CD4-positive, alpha-beta T cell treated with Interleukin-10 for 1 hour (primary cell): ENCODE data around the gene PDZRN4.
"Not testable (repeated sequence)": the region's sequence is repeated elsewhere in the genome, so short reads cannot be mapped to it uniquely, and the experiment has no call there.

Experiments used
- DNase-seq: peaks from one replicate; pipeline ENCODE4 v3.0.0-alpha.2; 2020

PDZRN4 gene

DNA sequence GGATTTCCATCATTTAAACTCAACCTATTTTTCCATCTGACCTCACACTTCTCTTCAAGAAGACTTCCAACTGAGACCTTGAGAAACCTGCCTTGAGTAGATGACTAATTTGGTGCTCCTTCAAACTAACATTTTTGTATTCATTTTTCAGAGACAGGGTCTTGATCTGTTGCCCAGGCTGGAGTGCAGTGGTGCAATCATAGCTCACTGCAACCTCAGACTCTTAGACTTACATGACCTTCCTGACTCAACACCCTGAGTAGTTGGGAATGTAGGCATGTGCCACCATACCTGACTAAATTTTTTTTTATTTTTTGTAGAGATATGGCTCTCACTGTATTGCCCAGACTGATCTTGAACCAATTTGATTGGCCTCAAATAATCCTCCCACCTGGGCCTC lies 389.9 kb downstream of the PDZRN4 start:
- no peak for DNase-seq

DNA sequence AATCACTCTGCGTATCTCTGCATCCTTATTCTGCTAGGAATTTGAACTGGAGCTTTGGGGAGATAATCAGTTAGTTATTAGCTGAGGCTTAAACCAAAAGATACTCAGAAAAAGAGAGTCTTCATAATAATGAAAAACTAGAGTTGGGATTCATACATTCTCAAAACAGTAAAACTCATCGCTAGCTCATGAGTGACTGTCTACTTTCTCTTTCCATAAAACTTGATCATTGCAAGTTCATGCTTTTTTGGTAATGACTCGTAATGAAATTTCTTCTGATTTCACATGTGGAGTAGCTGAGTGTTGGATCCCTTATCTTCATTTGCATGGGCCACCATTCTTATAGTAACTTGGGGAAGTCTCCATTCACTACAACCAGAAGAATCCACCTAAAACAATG lies 397.7 kb downstream of the PDZRN4 start:
- no peak for DNase-seq

DNA sequence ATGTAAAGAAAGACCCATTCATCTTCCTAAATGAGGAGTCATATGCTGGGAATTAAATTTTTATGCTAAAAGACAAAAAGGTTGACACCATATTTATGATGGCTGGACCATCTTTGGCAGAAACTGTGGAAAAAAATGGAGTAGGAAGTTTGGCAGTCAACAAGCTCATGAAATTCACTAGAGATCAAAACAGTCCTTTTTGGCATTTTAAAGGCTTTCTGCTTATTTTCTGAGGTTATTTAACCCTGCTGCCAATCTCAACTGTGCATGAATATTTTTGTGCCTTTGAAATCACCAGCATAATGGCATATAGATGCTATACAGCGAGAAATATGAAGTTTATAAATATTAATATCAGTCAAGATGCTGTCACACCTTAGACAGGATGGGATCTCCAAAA lies 399.5 kb downstream of the PDZRN4 start:
- DNase-seq: no peak

DNA sequence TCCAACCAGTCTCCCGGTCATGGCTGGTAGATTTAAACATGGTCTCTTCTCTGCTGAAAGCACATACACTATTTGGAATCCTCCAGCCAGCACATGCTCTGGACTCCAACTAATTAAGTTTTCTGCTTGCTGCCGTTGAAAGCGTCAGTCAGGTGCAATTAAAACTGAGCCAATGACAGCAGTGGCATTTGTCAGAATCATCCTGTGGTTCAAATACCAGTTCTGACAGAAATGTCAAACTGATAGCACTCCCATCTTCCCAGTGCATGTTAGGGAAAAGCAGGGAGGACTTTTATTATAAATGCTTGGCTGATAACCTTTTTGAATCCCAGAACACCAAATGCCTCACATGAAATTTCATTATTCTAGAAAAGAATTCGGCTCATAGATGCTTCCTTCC lies 401.8 kb downstream of the PDZRN4 start:
- DNase-seq: no peak

DNA sequence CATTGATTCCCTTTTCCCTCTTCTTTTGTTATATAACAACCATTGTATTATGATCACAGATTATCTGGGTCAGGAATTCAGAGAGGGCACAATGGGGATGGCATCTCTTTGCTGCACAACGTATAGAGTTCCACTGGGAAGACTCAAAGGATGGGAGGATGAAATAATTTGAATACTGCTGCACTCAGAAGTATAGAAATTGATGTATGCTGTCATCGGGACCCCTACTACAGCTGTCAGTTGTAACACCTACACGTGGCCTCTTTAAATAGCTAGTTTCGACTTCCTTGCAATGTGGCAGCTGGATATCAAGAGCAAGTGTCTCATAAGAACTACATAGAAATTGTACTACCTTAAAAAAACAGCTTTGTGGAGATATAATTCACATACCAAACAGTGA lies 408.1 kb downstream of the PDZRN4 start:
- DNase-seq: no peak

DNA sequence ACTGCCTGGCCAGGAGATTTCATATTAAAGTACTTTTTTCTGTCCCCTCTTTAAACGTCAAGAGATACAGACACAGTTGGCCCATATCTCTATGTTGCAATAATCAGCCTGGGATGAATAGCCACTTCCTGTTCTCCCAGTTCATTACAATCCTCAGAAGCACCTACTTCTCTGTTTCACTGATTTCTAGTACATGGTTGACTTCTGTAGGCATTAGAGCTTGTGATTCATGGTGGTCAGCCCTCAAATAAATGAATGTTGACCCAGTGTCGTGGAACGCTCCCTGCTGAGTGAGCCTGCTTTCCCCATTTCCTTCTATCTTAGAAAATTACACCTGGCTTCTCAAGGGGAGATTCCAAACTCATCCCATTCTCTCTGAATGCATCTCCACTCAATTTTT lies 416.7 kb downstream of the PDZRN4 start:
- DNase-seq: no peak

DNA sequence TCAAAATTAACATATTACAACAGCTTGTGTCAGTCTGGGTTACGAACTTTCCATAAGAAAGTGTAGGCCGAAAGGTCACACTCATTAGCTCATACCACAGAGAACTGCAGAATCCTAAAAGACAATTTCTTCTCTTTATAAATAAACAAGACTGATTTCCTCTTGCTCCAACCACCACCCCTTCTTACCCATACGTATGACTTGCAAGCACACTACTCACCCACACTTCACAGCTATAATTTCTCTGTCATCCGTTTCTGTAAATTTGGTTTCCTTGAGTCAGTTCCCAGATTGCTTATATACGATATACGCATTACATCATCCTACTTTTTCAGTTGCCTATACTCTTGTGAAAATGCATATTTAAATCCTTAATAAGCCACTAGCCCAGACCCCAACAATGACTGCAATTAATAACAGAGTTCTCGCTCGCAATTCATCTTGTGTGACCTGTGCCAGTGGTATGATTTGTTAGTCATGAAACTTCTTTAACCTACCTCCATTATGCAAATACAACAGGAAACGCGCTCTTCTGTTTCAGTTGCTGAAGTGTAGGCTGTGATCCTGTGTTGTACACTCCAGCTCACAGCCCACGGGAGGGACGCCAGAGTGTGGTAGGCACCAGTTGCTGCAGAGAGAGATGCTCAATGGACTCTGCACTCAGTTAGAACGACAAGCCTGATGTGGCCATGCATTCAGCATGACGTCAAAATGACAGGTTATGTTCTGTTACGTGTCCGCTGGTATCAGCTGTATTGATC lies 417.6 kb downstream of the PDZRN4 start:
- DNase-seq: no peak

DNA sequence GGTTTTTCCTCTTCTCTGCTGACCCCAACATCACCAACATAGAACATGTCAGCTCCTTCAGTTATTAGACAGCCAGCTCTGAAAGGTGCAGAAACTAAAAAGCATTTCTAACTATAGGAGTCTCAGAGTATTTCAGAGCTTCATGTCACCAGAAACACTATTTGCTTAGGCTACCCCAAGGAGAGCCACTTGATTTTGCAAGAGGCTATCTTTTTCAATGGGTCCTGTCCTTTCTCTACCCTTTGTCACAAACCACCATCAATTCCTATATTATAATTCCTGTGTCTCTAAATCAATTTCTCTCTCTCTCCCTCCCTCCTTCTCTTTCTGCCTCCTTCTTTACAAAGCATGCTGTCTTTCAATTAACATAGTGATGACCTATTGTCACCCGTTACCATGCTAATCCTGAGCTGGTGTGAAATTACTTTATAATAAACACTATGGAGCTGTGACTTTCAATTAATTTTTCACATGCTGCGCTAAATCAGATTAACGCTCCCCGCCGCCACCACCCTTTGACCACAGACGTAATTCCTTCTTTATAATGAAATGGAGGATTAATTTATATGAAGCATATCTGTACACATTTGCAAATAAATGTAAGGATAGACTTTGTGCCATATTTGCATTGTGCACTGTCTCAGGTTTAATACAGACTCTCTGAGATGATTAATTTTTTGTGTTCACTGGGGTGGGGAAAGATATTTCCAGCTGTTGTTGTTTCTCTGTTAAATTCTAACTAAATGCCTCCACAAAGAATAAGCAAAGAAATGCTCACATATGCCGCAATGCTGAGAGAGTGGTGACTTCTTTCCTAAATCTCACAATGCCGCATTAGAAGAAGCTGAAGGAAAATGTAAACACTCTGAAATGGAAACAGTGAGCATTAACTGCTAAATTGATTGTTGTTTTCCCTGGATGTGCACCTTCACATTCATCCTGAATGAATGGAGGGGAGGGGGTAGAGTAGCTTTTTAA lies 418.6 kb downstream of the PDZRN4 start:
- DNase-seq: no peak

DNA sequence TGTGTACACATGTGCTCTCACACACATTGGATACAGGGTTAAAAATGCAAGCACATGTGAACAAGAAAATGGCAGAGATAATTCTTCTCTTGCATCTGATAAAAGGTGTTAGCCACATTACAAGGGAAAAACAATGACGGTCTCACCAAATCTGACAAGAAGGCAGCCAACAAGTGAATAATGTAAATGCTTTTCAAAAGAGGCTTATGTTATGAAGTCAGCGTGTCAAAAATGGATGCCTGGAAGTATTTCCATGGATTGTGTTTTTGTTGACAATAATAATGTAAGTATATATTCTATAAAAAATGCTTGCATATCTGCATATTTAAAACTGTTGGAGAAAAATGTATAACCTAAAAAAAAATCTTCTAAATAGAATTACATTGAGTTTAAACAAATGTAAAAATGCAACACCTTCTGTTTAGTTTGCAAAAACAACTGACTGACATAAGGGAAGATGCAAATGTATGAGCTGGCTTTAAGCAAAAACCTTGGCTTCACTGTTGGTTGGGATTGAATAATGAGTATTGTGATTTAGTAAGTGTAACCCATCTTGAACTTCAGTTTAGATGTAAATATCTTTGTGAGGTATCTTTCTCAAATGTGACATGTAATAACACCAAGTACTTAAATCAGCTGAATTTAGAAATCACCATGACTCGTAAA lies 424.9 kb downstream of the PDZRN4 start:
- no peak for DNase-seq

DNA sequence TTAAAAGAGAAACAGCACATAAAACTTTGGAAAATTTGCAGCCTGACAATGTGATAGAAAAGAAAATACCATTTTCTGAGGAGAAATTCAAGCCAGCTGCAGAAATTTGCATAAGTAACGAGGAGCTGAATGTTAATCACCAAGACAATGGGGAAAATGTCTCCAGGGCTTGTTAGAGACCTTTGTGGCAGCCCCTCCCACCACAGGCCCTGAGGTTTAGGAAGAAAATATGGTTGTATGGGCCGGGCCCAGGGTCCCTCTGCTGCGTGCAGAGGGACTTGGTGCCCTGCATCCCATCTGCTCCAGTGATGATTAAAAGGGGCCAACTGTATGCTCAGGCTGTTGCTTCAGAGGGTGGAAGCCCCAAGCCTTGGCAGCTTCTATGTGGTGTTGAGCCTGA lies 427.1 kb downstream of the PDZRN4 start:
- not testable (repeated sequence) for DNase-seq

DNA sequence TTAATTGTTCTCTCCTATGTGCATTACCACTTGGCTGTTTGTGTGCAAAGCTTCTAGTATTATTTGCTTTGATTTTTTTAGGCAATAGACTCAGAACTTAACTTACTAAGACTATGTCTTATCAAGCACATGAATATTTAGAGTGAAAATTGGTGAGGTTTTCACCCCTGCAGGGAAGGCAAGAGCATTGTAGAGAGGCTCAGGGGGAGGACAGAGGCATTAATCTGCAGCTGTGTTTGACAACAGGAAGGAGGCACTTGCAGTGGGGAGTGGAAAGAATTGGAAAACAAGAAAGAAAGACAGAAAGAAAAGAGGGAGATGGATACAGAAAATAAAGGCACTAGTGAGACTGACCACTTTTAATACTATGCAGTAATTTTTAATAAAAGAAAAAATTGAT lies 431.6 kb downstream of the PDZRN4 start:
- no peak for DNase-seq

DNA sequence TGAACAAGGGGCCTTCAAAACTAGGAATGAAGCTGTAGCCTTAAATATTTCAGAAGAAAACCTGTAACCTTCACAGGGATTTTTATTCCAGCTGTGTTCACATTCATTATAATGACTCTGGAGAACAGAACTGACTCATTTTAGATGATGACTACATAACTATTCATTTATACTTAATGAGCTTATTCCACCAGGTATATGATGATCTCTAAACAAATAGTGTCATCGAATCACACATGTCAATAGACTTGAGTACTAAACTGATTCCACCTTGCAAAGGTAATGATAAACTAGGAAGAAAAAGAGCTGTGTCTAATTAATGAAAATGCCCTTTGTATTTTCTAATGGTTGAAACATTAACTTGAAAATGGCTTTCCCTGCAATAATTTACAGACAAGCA lies 433.2 kb downstream of the PDZRN4 start:
- no peak for DNase-seq
